Gastroesophageal sphincter (tissue), 3 donors: ENCODE data around the gene KCNK18.

ENCODE experiments used
- CTCF ChIP-seq, 4 experiments: fragments of 200-600 bp in 2 of 4; fragments of 450-650 bp in 2 of 4; sonication (generic) in 1 of 4; IDR thresholded peaks; one replicate each; pipeline ENCODE4 v1.5.1; 2017 to 2019; ENCODE audit warnings: antibody characterized with exemption in 4 of 4, mild to moderate bottlenecking in 2 of 4, moderate library complexity in 2 of 4
- EP300 ChIP-seq: sonication (generic); formaldehyde crosslinking; IDR thresholded peaks from one replicate; pipeline ENCODE4 v1.6.1; 2017; ENCODE audit warnings: antibody characterized with exemption, mild to moderate bottlenecking
- POLR2A ChIP-seq, 2 donors: fragments of 450-650 bp; IDR thresholded peaks; one replicate each; pipeline ENCODE4 v1.6.1; 2017; ENCODE audit warnings: antibody characterized with exemption in 2 of 2, mild to moderate bottlenecking in 2 of 2, moderate library complexity in 1 of 2
- POLR2AphosphoS5 ChIP-seq: sonication (generic); formaldehyde crosslinking; IDR thresholded peaks from one replicate; pipeline ENCODE4 v1.6.1; 2017; ENCODE audit warnings: antibody characterized with exemption

GRCh38 chr10:117167346-117167788 lies 29.9 kb upstream of the KCNK18 start:
- no peak for TF ChIP-seq CTCF (IDR thresholded peaks at IDR 0.05)
- TF ChIP-seq EP300, result no peak
- TF ChIP-seq POLR2A (IDR thresholded peaks at IDR 0.05), result no peak
- TF ChIP-seq POLR2AphosphoS5, result no peak
